H1 (cell line): Measurements from ENCODE around the gene SIX5. TPM values are rescaled to one million over a fixed set of nuclear protein-coding genes. Genes with fewer than 3 reads are reported as not detected.

Experiments
- CBX8 ChIP-seq: fragments of 300-800, 300-1000 bp; sonication (generic); IDR thresholded peaks from 2 replicates; pipeline ENCODE4 v1.7.1; 2016; ENCODE audit warnings: low read depth, low read length, borderline replicate concordance
- KDM4A ChIP-seq: IDR thresholded peaks from one replicate; pipeline ENCODE4 v1.7.1; 2012; ENCODE audit warnings: low read depth, mild to moderate bottlenecking, moderate library complexity, low read length, inconsistent platforms; ENCODE audit not compliant: severe bottlenecking
- RXRA ChIP-seq: IDR thresholded peaks from 2 replicates; pipeline ENCODE4 v1.6.1; 2011; ENCODE audit warnings: low read depth, mild to moderate bottlenecking, low read length, moderate library complexity; ENCODE audit not compliant: insufficient read depth
- TAF1 ChIP-seq: IDR thresholded peaks from 2 replicates; pipeline ENCODE4 v1.6.1; 2011; ENCODE audit warnings: mild to moderate bottlenecking, low read depth, low read length
- polyA plus RNA-seq, 7 experiments: library from polyadenylated mRNA; depleted of rRNA in 3 of 7; stranded (reverse) in 5 of 7; unstranded in 2 of 7; fragments of >200 nt in 5 of 7; fragments of 200-250 nt in 2 of 7; gene quantifications; 1 replicate in 5 of 7; 2 replicates in 1 of 7; 4 replicates in 1 of 7; pipeline versions ENCODE4 v1.2.1 to v1.2.3, GENCODE V29; 2011 to 2013; ENCODE audit warnings: missing spikeins in 2 of 7, mixed read lengths in 2 of 7
- total RNA-seq: library from RNA; stranded (reverse); fragmentation: NEBNext Ultra II Directional; extraction: Animal tissue kit (Norgen Biotek cat#: 25700); gene quantifications from 2 replicates; pipeline ENCODE4 v1.2.1, GENCODE V29; 2021

SIX5 gene
- total and polyA plus RNA-seq, 2 of the 8 experiments (the other 6 are each of a cell fraction or from before 2014, with no cell fraction given) = 20.9 to 24.2 TPM

DNA sequence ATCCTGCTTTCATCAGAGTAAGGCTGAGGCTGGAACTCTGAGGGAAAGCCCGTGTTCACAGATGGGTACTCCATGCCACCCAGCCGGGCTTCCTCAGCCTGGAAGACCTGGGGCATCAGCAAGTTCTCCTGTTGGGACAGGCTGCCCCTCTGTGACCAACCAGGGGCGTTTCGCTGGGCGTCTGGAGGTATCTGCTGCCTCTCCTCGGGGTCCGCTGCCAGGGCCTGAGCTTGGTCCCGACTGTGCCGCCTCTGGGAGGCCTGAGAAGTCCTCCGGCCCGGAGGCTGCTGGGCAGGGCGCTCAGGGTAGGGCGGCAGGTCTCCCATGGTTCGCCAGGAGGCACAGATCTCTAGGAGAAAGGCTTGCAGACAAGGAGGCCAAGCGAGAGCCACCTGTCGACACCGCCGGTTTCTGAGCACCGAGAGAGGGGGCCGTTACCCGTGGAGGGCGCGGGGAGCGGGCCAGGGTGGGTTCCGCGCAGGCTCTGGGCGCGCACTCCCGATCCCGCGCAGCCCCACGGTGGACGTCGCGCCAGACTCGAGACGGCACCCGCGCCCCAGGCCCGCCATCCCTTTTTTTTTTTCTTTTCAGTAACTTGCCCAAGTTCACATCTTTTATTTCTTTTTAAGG, 45.9 kb upstream of the SIX5 start, which contains the start of gene RSPH6A (continued):
- TF ChIP-seq CBX8 (no peak), RXRA (no peak), TAF1 (0 out of 2 replicates have a peak, but pooled peaks have one; percentile 11), KDM4A (no peak)
